A549 (cell line): ENCODE data around the gene IGSF1. TPM values are rescaled to one million over a fixed set of nuclear protein-coding genes. Genes with fewer than 3 reads are reported as not detected.

Experiments used
- ATAC-seq, 2 experiments: fragments of 200-7000 bp in 1 of 2; fragments of >200 bp in 1 of 2; cut with Nextera tagmentation in 1 of 2; cut with Tn5 transposase in 1 of 2; 3 replicates each; pipeline versions ENCODE4 v1.8.0 to v1.9.1; 2018 to 2020; ENCODE audit warnings: mild to moderate bottlenecking in 1 of 2, moderate library complexity in 1 of 2
- CTCF ChIA-PET: fragments of 300-600 bp; sonication (Branson Sonifier 250); formaldehyde crosslinking; extraction: SDS; loops from one replicate; lab custom pipeline; 2021; ENCODE audit warnings: antibody characterized with exemption, inconsistent platforms; lab: Yijun Ruan, JAX
- POLR2A ChIA-PET: fragments of 350-600 bp; formaldehyde crosslinking; extraction: SDS; loops from one replicate; lab custom pipeline; 2021; ENCODE audit warnings: antibody characterized with exemption, inconsistent platforms; lab: Yijun Ruan, JAX
- DNase-seq, 2 experiments: peaks; one replicate each; pipeline versions ENCODE4 v3.0.0 to v3.0.0-alpha.2; 2011 to 2016; ENCODE audit warnings: low read depth in 1 of 2, low spot score in 1 of 2
- FAIRE-seq: peaks from 2 replicates; lab custom pipeline; 2011; peaks lifted over from hg19 to GRCh38; lab: Jason Lieb, UNC
- H3K27ac ChIP-seq, 2 experiments: fragments of >200 bp; sonication (Bioruptor Twin); formaldehyde crosslinking; 3 replicates each; pipeline ENCODE4 v1.5.1; 2016 to 2017
- H3K4me1 ChIP-seq: fragments of >200 bp; sonication (Bioruptor Twin); formaldehyde crosslinking; 3 replicates; pipeline ENCODE4 v1.6.1; 2016
- H3K4me2 ChIP-seq: fragments of >200 bp; sonication (Bioruptor Twin); formaldehyde crosslinking; 3 replicates; pipeline ENCODE4 v1.6.1; 2016
- H3K4me3 ChIP-seq: fragments of >200 bp; sonication (Bioruptor Twin); formaldehyde crosslinking; 3 replicates; pipeline ENCODE4 v1.5.1; 2016
- H3K9me3 ChIP-seq: fragments of >200 bp; sonication (Bioruptor Twin); formaldehyde crosslinking; 3 replicates; pipeline ENCODE4 v1.6.1; 2016
- ATOH8 ChIP-seq: fragments of 250-450 bp; sonication (Bioruptor Pico); IDR thresholded peaks from 2 replicates; pipeline ENCODE4 v1.5.0; 2020; ENCODE audit warnings: low read depth, mild to moderate bottlenecking, moderate library complexity
- CBX2 ChIP-seq: fragments of 200-600 bp; sonication (generic); IDR thresholded peaks from 2 replicates; pipeline ENCODE4 v1.6.1; 2016; ENCODE audit warnings: low read depth, mild to moderate bottlenecking, borderline replicate concordance
- CHD2 ChIP-seq: fragments of 150-350 bp; IDR thresholded peaks from 2 replicates; pipeline ENCODE4 v1.6.1; 2014; ENCODE audit warnings: low read length; ENCODE audit not compliant: partially characterized antibody
- CHD4 ChIP-seq: fragments of 200-600 bp; sonication (generic); IDR thresholded peaks from 2 replicates; pipeline ENCODE4 v1.6.1; 2016; ENCODE audit warnings: antibody characterized with exemption, mild to moderate bottlenecking, borderline replicate concordance
- EHF ChIP-seq: fragments of 250-450 bp; sonication (Bioruptor Pico); IDR thresholded peaks from 2 replicates; pipeline ENCODE4 v1.5.0; 2020; ENCODE audit warnings: mild to moderate bottlenecking
- EP300 ChIP-seq, 2 experiments: fragments of >200 bp; sonication (Bioruptor Twin); formaldehyde crosslinking; IDR thresholded peaks; 2 replicates in 1 of 2; 3 replicates in 1 of 2; pipeline ENCODE4 v1.6.1; 2016 to 2017
- FOSB ChIP-seq: fragments of 250-450 bp; sonication (Bioruptor Pico); IDR thresholded peaks from 2 replicates; pipeline ENCODE4 v1.5.0; 2020; ENCODE audit warnings: mild to moderate bottlenecking, moderate library complexity
- FOSL2 ChIP-seq, 2 experiments: fragments of 450-650 bp in 1 of 2; fragments of >200 bp in 1 of 2; sonication (Bioruptor Twin) in 1 of 2; formaldehyde crosslinking; IDR thresholded peaks; 2 replicates each; pipeline versions ENCODE4 v1.5.0 to v1.6.1; 2016 to 2020; ENCODE audit warnings: mild to moderate bottlenecking in 1 of 2, moderate library complexity in 1 of 2
- HEYL ChIP-seq: fragments of 250-450 bp; sonication (Bioruptor Pico); IDR thresholded peaks from 2 replicates; pipeline ENCODE4 v1.8.0; 2021; ENCODE audit warnings: mild to moderate bottlenecking, moderate library complexity
- HOXB13 ChIP-seq: fragments of 250-450 bp; sonication (Bioruptor Pico); IDR thresholded peaks from 2 replicates; pipeline ENCODE4 v1.5.0; 2020; ENCODE audit warnings: low read depth, mild to moderate bottlenecking, moderate library complexity
- HOXB5 ChIP-seq: fragments of 250-450 bp; sonication (Bioruptor Pico); IDR thresholded peaks from 2 replicates; pipeline ENCODE4 v1.5.0; 2020; ENCODE audit warnings: mild to moderate bottlenecking, moderate library complexity
- JUNB ChIP-seq: fragments of >200 bp; sonication (Bioruptor Twin); formaldehyde crosslinking; IDR thresholded peaks from 2 replicates; pipeline ENCODE4 v1.6.1; 2016
- KDM5A ChIP-seq: fragments of 200-600 bp; sonication (generic); IDR thresholded peaks from 2 replicates; pipeline ENCODE4 v1.6.1; 2016; ENCODE audit warnings: antibody characterized with exemption, mild to moderate bottlenecking
- MAFK ChIP-seq: fragments of 450-650 bp; IDR thresholded peaks from 2 replicates; pipeline ENCODE4 v1.6.1; 2014; ENCODE audit not compliant: partially characterized antibody
- MAZ ChIP-seq: fragments of 150-350 bp; IDR thresholded peaks from 2 replicates; pipeline ENCODE4 v1.6.1; 2014; ENCODE audit warnings: antibody characterized with exemption, low read depth, low read length, borderline replicate concordance
- NFE2L2 ChIP-seq: fragments of 150-350 bp; conservative IDR thresholded peaks from 2 replicates; pipeline ENCODE4 v1.6.1; 2014; ENCODE audit warnings: low read length
- PHF8 ChIP-seq: fragments of 200-600 bp; sonication (generic); IDR thresholded peaks from 2 replicates; pipeline ENCODE4 v1.6.1; 2016; ENCODE audit warnings: low read depth, mild to moderate bottlenecking, antibody characterized with exemption, moderate library complexity, borderline replicate concordance
- POLR2A ChIP-seq: IDR thresholded peaks from 2 replicates; pipeline ENCODE4 v1.6.1; 2012; ENCODE audit warnings: mild to moderate bottlenecking, low read length
- RAD21 ChIP-seq, 2 experiments: fragments of >200 bp in 1 of 2; sonication (Bioruptor Twin) in 1 of 2; formaldehyde crosslinking in 1 of 2; IDR thresholded peaks in 1 of 2; conservative IDR thresholded peaks in 1 of 2; 2 replicates in 1 of 2; 3 replicates in 1 of 2; pipeline ENCODE4 v1.6.1; 2012 to 2018; ENCODE audit warnings: inconsistent platforms in 1 of 2
- RARB ChIP-seq: fragments of 250-450 bp; sonication (Bioruptor Pico); IDR thresholded peaks from 2 replicates; pipeline ENCODE4 v1.8.0; 2021; ENCODE audit warnings: mild to moderate bottlenecking, moderate library complexity
- RCOR1 ChIP-seq: fragments of 150-350 bp; IDR thresholded peaks from 2 replicates; pipeline ENCODE4 v1.6.1; 2014; ENCODE audit warnings: antibody characterized with exemption, low read length, low read depth
- RFX5 ChIP-seq: fragments of 450-650 bp; IDR thresholded peaks from 2 replicates; pipeline ENCODE4 v1.7.1; 2014; ENCODE audit warnings: antibody characterized with exemption, mild to moderate bottlenecking, moderate library complexity
- SMC3 ChIP-seq: fragments of >200 bp; sonication (Bioruptor Twin); formaldehyde crosslinking; IDR thresholded peaks from 3 replicates; pipeline ENCODE4 v1.6.1; 2018; ENCODE audit warnings: inconsistent platforms
- TP53 ChIP-seq: fragments of 250-450 bp; sonication (Bioruptor Pico); IDR thresholded peaks from 2 replicates; pipeline ENCODE4 v1.5.0; 2021; ENCODE audit warnings: mild to moderate bottlenecking, moderate library complexity
- ZSCAN20 ChIP-seq: fragments of 250-450 bp; sonication (Bioruptor Pico); IDR thresholded peaks from 2 replicates; pipeline ENCODE4 v1.8.0; 2022; ENCODE audit warnings: mild to moderate bottlenecking, moderate library complexity
- WGBS: methylation state at CpG from one replicate; pipeline ENCODE4 v1.1.6; 2017; ENCODE audit errors: missing lambda C conversion rate; 5-methylcytosine and 5-hydroxymethylcytosine counted together
- polyA plus RNA-seq, 4 experiments: library from polyadenylated mRNA; depleted of rRNA in 3 of 4; stranded (reverse); fragments of >200 nt; fragmentation: RNase III in 1 of 4; extraction: RNeasy Plus Mini Kit Qiagen cat#74134 plus additional on column Dnase treatment in 1 of 4; gene quantifications; 2 replicates in 3 of 4; 3 replicates in 1 of 4; pipeline ENCODE4 v1.2.3, GENCODE V29; 2011 to 2017
- TF ChIP-seq, protein P1 (sequence below): IDR thresholded peaks from 2 replicates; pipeline ENCODE4 v1.6.1; 2012
- TF ChIP-seq, protein P2 (sequence below): fragments of 150-350 bp; IDR thresholded peaks from 2 replicates; pipeline ENCODE4 v1.6.1; 2014; ENCODE audit warnings: low read depth, mild to moderate bottlenecking, low read length

Gene IGSF1
- polyA plus RNA-seq, 2 of the 4 experiments (the other 2 are of a cell fraction), result 0.50 to 1.9 TPM

- H3K4me1 ChIP-seq, result no peaks in the 10 kb centered on the region
- WGBS, result 3% methylated on average over 4 of the region's 4 CpGs
- TF ChIP-seq RFX5, result no peak
- no peak for TF ChIP-seq EP300 (IDR thresholded peaks at IDR 0.05)
- TF ChIP-seq, protein P1, sequence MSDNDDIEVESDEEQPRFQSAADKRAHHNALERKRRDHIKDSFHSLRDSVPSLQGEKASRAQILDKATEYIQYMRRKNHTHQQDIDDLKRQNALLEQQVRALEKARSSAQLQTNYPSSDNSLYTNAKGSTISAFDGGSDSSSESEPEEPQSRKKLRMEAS, result no peak
- no peak for TF ChIP-seq PHF8
- no peak for TF ChIP-seq KDM5A
- TF ChIP-seq MAZ, result no peak
- TF ChIP-seq FOSB (CRISPR knock-in tag), result no peak
- TF ChIP-seq ATOH8 (CRISPR knock-in tag), result no peak
- no peak for TF ChIP-seq HOXB13 (CRISPR knock-in tag)
- no peak for TF ChIP-seq HOXB5 (CRISPR knock-in tag)
- TF ChIP-seq POLR2A, result no peak
- no peak for TF ChIP-seq CHD2
- TF ChIP-seq FOSL2 (IDR thresholded peaks at IDR 0.05), result no peak
- TF ChIP-seq FOSL2 (CRISPR knock-in tag; IDR thresholded peaks at IDR 0.05), result no peak
- no peak for TF ChIP-seq ZSCAN20 (CRISPR knock-in tag)
- no peak for TF ChIP-seq CBX2
- no peak for TF ChIP-seq NFE2L2
- TF ChIP-seq, all 56 proteins: peak for 0
- ChIA-PET POLR2A (no interaction called here), CTCF (no interaction called here)
- Histone ChIP-seq H3K27ac (no peak overlapping the region), H3K4me2 (no peak overlapping the region), H3K4me3 (no peak overlapping the region), H3K9me3 (no peaks in the 10 kb centered on the region)
- FAIRE-seq (no peak), ATAC-seq (no peak), DNase-seq (no peak)
These were observed 53.1 kb downstream of the IGSF1 start for GRCh38 chrX:131235768-131236545.

- no peak overlapping the region for H3K4me3 ChIP-seq
- WGBS, result 0% methylated on average over 1 of the region's 1 CpG
- TF ChIP-seq MAFK (peak; percentile 74), HEYL (CRISPR knock-in tag) (no peak)
- FAIRE-seq, result peak; percentile 39
- H3K4me1 ChIP-seq, result no peaks in the 10 kb centered on the region
- ChIA-PET CTCF (no interaction called here), POLR2A (no interaction called here)
- ATAC-seq, result no peak
- no peak overlapping the region for H3K4me2 ChIP-seq
- no peak for DNase-seq
- H3K27ac ChIP-seq, result no peak overlapping the region
- no peaks in the 10 kb centered on the region for H3K9me3 ChIP-seq
These were observed 61.5 kb downstream of the IGSF1 start for GRCh38 chrX:131227608-131228007.

DNA sequence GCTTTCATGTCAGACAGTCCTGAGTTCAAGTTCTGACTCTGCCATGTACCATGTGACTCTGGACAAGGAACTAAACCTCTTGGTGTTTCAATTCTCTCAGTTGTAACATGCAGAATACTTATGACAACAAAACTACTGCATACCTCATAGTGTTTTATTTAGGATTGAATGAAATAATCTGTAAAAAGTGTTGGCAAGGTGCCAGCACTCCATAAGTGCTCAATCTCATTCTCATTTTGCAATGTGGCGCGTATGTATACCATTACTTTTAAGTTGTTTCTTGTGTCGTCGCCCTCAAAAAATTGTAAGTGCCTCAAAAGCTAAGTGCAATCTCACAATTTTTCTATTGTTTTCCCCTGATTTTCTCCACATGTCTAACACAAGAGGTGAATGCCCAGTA lies 62.5 kb downstream of the IGSF1 start:
- Histone ChIP-seq H3K9me3 (no peaks in the 10 kb centered on the region), H3K4me2 (no peak overlapping the region), H3K4me3 (no peak overlapping the region), H3K27ac (no peak overlapping the region), H3K4me1 (no peaks in the 10 kb centered on the region)
- ChIA-PET CTCF (interaction anchor here (0.5 kb wide), 1 partner anchor 16 kb away, joined by 4 read pairs; no protein-coding TSS in a partner anchor), POLR2A (no interaction called here)
- TF ChIP-seq POLR2A, result no peak
- no peak for TF ChIP-seq RAD21 (conservative IDR thresholded peaks at IDR 0.05 in 1 of 2, IDR thresholded peaks at IDR 0.05 in 1 of 2)
- TF ChIP-seq, protein P2, sequence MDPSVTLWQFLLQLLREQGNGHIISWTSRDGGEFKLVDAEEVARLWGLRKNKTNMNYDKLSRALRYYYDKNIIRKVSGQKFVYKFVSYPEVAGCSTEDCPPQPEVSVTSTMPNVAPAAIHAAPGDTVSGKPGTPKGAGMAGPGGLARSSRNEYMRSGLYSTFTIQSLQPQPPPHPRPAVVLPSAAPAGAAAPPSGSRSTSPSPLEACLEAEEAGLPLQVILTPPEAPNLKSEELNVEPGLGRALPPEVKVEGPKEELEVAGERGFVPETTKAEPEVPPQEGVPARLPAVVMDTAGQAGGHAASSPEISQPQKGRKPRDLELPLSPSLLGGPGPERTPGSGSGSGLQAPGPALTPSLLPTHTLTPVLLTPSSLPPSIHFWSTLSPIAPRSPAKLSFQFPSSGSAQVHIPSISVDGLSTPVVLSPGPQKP, result no peak
- TF ChIP-seq TP53 (CRISPR knock-in tag), result no peak
- TF ChIP-seq CHD2, result no peak
- TF ChIP-seq RARB (CRISPR knock-in tag), result no peak
- no peak for TF ChIP-seq PHF8
- no peak for TF ChIP-seq CHD4
- TF ChIP-seq JUNB, result no peak
- TF ChIP-seq EHF (CRISPR knock-in tag), result no peak
- TF ChIP-seq KDM5A, result no peak
- no peak for TF ChIP-seq RCOR1
- TF ChIP-seq SMC3, result no peak
- no peak for FAIRE-seq
- no peak for DNase-seq
- 90% methylated on average over 4 of the region's 4 CpGs for WGBS
- ATAC-seq, result no peak
